IPS-NIHi7 (cell line): ENCODE results near the gene CPNE5.
A peak's percentile ranks its signal among the peaks of the same experiment; 100 is the strongest.

Experiments
- DNase-seq: peaks from one replicate; pipeline ENCODE4 v3.0.0; 2012; ENCODE audit warnings: mixed read lengths; ENCODE audit errors: extremely low spot score

Gene CPNE5

DNA sequence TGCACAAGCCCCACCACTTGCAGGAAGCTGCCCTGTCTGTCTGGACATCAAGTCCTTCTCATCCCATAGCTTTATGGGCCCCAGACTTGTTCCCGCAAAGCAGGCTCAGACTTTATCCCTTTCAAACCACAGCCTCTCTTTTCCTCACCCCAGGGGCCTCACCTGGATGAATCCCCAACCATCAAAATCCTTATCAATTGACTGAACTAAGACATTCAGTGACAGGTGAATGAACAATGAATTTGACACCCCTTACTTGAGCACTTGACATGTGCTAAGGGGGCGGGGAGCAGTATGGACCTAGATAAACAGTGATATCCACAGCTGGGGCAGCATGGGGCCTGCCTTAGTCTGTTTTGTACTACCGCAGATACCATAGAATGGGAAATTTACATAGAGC lies 136.6 kb downstream of the CPNE5 start:
- no peak for DNase-seq

DNA sequence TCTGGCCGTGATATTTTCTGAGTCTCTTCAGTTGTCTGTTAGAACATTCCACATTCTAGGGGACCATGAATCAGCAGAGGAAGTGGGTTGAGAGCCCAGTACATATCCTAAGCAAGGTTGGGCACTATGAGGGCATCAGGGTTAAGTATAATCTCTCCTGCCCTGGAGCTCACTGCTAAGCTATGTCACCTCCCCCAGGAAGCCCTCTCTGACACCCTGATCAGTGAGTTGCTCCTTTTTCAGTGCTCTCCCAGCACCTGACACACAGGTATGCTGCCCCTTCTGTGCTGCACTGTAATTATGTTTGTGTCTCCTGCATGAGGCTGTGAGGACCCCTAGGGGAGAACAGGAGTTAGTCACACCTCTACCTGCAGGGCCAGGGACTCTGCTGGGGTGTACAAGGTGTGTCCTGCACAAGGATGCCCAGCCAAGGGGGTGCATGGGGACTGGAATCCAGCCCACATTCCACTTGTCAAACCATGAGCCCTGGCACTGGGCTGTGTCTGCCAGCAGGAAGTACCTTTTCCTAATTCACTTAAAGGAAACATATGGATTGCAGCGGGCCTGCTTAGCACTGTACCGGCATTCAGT lies 137.7 kb downstream of the CPNE5 start:
- peak; percentile 70 for DNase-seq

DNA sequence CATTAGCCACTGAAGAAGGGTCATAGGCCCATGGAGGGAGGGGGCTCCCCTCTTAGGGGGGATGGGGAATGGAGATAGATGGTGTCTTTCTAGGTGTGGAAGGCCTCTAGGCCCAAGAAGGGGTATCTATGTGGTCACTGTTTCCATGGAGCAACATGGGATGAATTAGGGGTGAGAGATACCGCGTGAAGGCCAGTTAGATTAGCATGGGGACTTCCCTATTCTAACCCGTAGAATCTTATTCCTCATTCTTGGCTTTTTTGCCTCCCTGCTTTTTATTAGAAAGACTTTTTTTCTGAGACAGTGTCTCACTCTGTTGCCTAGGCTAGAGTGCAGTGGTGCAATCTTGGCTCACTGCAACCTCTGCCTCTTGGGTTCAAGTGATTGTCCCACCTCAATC lies 138.4 kb downstream of the CPNE5 start:
- DNase-seq, result no peak

DNA sequence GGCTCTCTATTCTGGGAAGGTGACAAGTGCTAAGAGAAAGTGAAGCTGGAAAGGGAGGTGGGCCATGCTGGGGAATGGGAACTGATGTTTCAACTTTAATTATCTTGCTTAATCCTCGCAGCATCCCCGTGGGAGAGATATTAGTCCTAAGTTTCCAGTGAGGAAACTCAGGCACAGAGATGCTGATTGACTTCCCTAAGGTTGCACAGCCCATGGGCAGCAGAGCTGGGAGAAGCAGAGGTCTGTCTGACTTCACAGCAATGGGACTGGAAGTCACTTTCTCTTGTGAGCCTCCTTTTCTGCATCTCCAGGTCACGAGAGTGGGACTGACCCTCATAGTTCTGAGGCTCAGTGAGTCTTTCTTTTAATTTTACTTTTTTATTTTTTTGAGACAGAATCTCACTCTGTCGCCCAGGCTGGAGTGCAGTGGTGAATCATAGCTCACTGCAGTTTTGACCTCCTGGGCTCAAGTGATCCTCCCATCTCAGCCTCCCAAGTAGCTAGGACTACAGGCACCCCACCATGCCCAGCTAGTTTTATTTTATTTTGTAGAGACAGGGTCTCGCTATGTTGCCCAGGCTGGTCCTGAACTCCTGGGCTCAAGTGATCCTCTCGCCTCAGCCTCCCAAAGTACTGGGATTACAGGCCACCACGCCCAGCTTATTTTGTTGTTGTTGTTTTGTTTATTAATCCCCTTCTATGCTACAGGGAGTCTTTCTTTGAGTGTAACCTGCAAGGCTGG lies 139.0 kb downstream of the CPNE5 start:
- DNase-seq, result no peak

DNA sequence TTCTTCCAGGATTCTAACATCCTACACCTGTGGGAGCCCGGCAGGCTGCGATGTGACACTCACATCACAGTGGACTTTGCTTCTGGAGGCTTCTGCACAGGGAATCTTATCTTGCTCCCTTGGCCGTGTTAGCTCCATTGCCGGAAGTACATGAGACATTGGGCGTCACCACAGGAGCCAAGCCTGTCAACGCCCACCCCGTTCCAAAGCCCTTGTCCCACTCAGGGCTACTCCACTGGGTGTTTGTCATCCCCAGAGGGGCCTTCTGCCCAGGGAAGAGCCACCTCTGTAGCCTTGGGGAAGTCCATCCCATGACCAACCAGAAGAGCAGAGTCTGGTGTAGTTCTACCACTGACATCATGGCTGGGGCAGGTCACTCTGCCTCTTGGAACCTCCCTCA lies 139.9 kb downstream of the CPNE5 start:
- DNase-seq, result no peak

DNA sequence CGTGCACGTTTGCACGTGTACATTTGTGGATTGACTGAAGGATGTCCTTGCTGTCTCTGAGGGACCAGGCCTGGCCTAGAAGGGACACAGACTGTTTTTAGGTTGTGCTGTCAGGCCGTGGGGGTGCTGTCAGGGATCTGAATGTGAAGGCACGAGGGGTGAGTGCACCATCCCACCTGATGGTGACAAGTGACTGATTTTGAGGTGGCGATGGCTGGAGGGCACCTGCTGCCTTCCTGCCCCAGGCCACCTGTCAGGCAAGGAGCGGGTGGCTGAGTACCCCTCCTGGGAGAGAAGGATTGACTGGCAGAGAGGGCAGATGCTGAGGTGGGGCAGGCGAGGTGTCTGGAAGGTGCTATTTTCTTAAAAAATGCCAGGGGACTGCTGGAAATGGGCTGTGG lies 140.4 kb downstream of the CPNE5 start:
- DNase-seq, result no peak

DNA sequence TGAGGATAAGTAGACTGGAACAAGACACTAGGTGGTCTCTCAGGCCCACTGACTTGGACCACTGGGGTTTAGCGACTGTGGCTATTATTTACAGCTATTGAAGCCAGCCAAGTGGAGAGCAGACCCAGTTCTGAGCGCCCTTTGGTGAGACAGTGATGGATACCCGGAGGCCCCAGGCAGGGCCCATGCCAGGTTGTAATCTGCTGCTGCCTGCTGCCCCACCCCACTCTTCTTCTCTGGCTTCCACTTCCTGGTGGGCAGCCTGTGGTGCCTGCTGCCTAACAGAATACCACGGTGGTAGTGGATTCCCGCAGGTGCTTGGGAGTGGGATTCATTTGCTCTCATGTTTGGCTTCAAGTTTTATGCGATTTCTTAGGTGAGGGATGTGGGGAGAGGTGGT lies 141.0 kb downstream of the CPNE5 start:
- DNase-seq, result no peak

DNA sequence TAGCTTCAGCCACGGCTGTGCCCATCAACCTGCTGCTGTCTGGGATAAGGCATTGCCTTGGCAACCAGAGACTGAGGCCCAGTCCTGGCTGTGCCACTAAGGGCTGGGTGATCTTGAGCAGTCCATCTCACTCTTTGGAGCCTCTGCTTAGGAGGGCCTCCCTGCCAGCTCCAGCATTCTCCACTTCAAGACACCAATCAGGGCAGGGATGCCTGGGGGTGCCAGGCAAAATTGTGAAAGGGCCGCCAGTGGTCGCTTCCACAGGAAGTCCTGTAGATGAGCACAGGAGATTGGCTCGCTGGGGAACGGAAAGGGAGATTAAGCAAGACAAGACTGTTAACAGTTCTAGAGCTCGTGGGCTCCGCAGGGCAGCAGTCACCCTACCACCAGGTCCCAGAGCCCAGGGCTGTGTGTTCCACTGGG lies 141.8 kb downstream of the CPNE5 start, which contains the start of gene RAB44:
RAB44 (plus strand) TSS at position 346 of the 423 bp plus-strand sequence. CDS start 6,410 bp downstream, outside the sequence.
- no peak for DNase-seq

DNA sequence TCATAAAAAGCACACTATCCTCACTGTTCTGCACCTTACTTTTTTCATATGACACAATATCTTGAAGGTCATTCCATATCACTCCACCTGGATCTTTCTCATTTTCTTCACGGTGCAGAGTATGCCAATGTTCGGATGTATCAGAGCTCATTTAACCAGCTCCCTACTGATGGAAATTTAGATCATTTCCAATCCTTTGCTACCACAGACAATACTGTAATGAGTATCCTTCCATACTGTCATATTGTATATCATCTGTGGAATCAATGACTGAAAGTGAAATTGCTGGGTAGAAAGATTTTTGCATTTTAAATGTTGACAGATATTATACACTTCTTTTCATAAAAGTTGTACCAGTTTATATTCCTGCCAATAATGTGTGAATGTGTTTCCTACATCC lies 143.8 kb downstream of the CPNE5 start:
- DNase-seq, result no peak

DNA sequence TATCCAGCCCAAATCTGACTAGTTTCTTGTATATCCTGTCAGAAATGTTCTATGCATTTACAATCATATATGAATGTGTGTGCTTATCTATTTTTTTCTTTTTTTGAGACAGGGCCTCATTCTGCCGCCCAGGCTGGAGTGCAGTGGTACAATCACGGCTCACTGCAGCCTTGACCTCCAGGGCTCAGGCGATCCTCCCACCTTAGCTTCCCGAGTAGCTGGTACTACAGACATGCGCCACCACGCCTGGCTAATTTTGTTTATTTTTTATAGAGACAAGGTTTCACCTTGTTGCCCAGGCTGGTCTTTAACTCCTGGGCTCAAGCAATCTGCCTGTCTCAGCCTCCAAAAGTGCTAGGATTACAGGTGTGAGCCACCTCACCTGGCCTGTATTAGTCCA lies 144.6 kb downstream of the CPNE5 start:
- no peak for DNase-seq

DNA sequence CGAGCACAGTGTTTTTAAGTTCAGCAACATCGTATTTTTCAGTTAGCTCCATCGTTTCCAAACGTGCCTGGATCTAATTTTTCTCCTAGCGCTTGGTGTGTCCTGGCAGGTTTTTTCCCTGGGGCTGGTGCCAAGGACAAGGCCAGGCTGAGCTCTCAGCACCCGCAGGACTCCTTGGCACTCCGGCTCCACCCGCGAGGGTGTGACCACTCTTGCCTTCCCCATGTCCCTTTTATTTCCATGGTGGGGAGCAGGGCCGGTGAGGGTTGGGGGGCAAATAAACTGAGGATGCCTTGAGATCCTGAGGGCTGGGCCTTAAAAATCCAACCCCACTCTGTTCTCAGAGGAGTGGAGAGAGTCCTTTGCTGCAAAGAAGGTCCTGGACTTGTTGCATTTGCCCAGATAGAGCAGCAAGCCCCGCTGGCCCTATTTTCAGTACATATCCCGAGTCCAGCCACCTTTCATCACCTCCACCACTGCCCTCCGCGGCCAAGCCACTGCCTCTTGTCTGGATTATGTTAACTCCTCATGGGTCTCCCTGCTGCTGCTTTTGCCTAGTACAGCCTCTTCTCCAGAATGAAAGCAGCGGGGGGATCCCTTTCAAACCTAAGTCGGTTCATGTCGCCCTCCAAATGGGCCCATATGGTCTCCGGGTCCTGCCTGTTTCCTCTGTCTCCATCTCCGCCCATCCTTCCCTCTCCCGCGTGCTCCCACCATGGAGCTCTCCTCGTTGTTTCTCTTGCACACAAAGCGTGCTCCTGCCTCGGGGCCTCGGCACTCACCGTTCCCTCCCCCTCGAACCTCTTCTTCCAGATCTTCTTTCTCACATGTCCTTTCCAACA lies 146.2 kb downstream of the CPNE5 start:
- no peak for DNase-seq

DNA sequence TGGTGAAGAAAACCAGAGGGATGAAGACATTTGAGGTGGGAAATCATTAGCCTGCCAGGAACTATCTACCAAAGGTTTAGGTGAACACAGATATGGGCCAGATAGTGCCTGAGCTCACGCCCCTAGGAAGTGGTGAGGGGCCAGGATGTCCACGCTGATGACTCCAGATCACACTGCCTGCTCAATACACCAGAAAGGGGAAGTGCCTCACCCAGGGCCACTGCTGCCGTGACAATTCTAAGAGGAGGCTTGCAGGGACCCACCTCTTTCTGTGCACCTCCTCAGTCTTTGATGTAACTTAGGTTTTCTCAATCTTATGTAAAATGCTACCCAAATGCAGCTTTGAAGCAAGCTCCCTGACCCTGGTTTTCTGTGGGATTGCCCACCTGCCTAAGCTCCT lies 147.0 kb downstream of the CPNE5 start:
- DNase-seq, result no peak

DNA sequence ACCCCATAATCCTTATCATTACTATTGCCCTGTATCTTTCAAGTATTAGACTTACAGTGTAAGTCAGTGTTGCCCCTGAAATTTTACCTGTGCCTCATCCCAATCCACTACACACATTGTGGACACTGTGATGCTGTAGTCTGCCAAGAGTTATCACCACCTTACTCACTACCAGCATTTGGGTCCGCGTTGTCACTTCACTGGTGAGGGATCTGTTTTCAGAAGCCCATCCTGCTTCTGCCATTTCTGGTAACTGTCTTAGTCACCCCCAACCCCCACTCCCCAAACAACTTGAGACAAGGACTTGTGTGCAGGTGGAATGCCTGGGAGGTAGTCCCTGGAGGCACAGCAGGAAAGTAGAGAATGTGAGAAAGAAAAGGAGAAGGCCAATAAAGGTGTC lies 147.6 kb downstream of the CPNE5 start:
- DNase-seq, result no peak

DNA sequence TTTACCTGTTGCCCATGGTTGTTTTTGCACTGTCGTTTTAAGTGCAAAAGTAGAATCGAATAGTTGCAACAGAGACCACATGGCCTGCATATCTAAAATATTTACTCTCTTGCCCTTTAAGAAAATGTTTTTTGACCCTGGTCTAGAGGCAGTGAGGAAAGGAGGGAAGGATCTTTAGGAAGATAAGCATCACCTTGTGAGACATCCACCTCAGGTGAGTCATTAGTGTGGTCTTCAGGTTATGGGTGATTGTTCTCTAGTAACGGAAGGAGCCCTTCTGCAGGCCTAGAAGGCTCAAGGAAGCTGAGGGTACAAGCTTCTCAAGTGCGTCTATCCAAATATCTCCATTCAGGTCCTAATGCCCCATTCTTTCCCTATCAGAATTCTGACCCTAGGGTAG lies 148.2 kb downstream of the CPNE5 start:
- DNase-seq, result no peak
